Erythroblast (primary cell): ENCODE data around the gene SEC11A.

Experiments used
- GATA1 ChIP-seq: IDR thresholded peaks from 2 replicates; pipeline ENCODE4 v1.6.1; 2011; ENCODE audit warnings: low read depth, mild to moderate bottlenecking, control low read depth, low read length, moderate library complexity
- POLR2A ChIP-seq: IDR thresholded peaks from 2 replicates; pipeline ENCODE4 v1.6.1; 2011; ENCODE audit warnings: mild to moderate bottlenecking, low read length

GRCh38 chr15:84722628-84723027 lies 6.7 kb upstream of the SEC11A start:
- TF ChIP-seq POLR2A (no peak), GATA1 (no peak)
